Myocyte (in vitro differentiated cells): ENCODE results near the gene ASB4. TPM values are rescaled to one million over a fixed set of nuclear protein-coding genes. Genes with fewer than 3 reads are reported as not detected.
"Not testable (repeated sequence)": the region's sequence is repeated elsewhere in the genome, so short reads cannot be mapped to it uniquely, and the experiment has no call there.

Source experiments
- DNase-seq: peaks from one replicate; pipeline ENCODE4 v3.0.0-alpha.2; 2012; ENCODE audit warnings: low read depth
- polyA plus RNA-seq: library from polyadenylated mRNA; unstranded; fragments of >200 nt; gene quantifications from one replicate; pipeline ENCODE4 v1.2.1, GENCODE V29; 2012; ENCODE audit warnings: missing spikeins
- total RNA-seq: library from RNA; depleted of rRNA; stranded (reverse); fragments of >200 nt; gene quantifications from 2 replicates; pipeline ENCODE4 v1.2.3, GENCODE V29; 2014

Gene ASB4
- total RNA-seq: 0.35 TPM in 1 of 2 replicates, not detected in the other
- 0.24 TPM for polyA plus RNA-seq

- no peak for DNase-seq
Observed at GRCh38 chr7:95485391-95486123, at the start of gene ASB4. Gene ASB4 (plus strand): TSS chr7:95485943. CDS start chr7:95485972, 29 bp downstream.

- DNase-seq: no peak
Observed at GRCh38 chr7:95436407-95436806, 49.3 kb upstream of the ASB4 start.

GRCh38 chr7:95440394-95441038, 45.2 kb upstream of the ASB4 start:
- DNase-seq: no peak

DNA sequence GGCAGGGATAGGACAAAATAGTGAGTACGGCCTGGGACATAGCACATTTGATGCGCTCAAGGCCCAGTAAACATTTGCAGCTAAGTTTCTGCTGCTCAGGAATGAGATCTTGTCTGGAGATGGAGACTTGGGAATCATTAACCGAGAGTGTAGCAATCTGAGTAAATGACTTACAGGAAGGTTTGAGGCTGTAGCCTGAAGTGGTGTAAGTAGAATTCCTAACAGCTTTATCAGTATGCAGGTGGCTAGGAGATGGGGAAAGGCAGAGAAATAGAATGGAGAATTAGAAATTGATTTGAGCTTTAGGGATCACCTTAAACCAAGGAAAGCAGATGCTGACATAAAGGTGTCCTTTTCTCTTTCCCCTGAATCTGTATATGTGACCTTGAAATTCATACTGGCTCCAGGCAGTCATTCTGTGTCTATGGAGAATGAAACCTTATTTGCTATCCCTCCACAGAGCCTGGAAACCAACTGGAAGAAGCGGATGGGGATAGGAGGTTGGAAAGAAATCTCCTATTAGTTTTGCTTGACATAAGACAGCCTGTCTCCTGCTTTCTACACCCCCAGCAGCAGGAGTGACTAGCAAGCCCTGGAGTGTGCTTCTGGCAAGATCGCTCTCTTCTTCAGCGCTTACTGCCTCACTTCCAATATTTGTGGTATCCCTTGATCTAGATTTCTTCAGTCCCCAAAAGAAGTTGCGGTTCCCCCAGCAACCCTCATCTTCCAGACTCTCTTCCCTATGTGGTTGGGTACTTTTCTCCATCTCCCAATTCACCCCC, 44.5 kb upstream of the ASB4 start:
- DNase-seq: no peak

DNA sequence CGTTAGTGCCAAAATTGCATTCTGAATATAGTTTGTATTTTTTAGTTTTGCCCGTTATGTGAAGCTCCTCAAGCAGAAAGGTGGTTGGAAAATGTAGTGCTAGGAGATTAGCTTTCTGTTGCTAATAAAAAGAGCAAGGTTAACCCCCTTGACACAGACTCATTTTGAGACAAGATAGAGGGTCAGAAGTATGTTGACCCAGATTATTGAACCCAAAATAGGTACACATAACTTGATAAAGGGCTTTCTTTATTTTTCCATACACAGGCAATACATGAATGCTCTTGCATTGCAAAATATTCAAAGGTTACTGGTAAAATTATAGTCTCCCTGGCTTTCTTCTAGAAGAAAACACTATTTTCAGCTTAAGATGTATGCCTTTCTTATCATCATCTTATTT, 40.9 kb upstream of the ASB4 start:
- DNase-seq: no peak

DNA sequence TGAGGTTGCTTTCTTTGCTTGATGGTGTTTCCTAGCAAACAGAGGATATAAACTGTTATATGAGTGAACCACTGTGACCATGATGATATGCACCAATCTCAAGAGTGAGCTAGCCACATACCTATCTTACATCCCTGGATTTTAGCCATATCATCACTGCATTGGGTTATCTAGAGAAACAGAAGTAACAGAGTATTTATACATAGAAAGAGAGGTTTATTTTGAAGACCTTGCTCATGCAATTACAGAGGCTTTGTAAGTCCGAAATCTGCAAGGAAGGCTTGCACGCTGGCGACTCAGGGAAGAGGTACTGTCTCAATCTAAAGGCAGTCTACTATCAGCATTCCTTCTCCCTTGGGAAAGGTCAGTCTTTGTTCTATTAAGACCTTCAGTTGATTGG, 39.1 kb upstream of the ASB4 start:
- no peak for DNase-seq

GRCh38 chr7:95454438-95455045, 31.2 kb upstream of the ASB4 start:
- DNase-seq: no peak

DNA sequence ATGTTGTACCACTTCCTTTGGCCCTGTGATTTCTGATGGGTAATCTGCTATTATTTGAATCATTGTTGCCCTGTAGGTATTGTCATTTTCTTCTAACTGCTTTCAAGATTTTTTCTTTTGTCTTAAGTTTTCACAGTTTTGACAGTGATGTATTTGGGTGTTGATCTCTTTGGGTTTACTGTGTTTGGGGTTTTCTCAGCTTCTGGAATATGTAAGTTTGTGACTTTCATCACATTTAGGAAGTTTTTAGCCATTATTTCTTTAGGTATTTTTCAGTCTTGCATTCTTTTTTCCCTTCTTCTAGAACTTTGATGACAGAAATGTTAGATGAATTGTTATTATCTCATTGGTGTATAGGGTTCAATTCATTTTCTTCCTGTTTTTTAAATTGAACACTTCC, 27.8 kb upstream of the ASB4 start:
- no peak for DNase-seq

DNA sequence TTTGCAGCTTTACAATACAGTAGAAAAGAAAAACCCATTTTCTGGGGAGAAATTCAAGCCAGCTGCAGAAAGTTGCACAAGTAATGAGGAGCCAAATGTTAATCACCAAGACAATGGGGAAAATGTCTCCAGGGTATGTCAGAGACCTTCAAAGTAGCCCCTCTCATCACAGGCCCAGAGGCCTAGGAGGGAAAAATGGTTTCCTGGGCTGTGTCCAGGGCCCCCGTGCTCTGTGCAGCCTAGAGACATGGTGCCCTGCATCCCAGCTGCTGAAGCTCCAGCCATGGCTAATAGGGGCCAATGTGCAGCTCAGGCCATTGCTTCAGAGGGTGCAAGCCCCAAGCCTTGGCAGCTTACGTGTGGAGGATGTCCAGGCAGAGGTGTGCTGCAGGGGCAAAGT, 25.1 kb upstream of the ASB4 start:
- not testable (repeated sequence) for DNase-seq

DNA sequence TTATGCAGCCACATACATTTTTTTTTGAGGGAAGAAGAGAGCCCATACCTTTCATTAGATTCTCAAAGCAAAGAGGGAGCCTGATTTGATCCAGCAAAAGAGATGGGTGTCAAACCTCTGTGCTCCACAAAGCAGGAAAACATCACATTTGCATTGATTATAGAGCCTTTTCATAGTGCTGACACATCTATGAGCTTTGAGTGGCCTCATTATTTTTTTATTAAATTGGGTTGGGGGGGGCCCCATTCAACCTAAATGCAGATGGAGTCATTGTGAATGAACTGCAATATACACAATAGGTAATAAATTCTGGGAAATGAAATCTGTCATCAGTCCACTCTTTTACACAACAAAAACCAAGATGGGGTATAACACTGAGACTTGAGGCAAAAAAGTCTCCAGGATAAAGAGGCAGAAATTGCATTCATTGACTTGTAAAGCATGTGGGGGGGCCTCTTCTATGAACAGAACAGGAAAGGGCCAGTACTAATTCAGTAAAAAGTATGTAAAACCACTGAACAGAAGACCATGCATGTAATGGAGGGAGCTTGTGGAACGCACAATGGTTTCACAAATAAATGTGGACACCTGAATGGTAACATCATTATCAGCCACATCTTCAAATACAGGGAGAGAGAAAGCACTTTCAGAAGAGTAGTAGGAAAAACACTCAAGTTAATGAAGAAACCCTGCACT, 17.7 kb upstream of the ASB4 start:
- no peak for DNase-seq

DNA sequence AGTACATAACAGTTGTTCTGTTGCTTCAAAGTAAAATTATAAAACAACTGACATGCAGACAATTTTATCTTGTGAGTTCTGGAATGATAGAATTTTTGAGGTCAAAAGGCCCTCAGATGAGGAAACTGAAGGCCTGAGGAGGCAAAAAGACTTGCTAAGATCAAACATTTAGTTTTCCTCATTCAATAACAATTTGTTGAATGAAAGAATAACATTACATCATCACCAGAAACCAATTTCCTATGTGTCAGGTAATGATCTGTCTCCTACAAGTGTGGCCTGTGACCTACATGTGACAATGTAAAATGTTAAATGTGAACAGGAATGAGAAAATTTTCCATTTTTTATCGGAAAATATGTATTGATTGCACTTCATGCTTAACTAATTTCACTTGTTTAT, 16.6 kb upstream of the ASB4 start:
- DNase-seq: no peak

- no peak for DNase-seq
Observed at GRCh38 chr7:95469848-95470247, 15.9 kb upstream of the ASB4 start.

DNA sequence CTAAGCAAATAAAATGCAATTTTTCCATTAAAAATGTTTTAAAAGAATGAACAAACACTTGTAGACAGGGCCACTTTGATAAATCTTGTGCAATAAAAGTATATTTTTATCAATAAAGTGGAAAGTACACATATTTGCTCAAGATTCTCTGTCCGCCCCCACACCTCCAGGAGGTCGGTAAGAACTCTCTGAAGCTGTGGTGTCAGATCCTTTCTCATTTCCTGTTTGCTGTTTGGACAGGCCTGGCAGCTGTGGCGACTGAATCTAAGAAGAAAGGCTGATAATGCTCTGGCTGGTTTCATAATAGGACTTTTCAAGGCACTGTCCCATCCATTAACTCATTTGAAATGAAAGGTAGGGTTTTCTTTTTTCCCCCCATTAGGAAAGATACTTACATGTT, 15.3 kb upstream of the ASB4 start:
- DNase-seq: peak; percentile 72

DNA sequence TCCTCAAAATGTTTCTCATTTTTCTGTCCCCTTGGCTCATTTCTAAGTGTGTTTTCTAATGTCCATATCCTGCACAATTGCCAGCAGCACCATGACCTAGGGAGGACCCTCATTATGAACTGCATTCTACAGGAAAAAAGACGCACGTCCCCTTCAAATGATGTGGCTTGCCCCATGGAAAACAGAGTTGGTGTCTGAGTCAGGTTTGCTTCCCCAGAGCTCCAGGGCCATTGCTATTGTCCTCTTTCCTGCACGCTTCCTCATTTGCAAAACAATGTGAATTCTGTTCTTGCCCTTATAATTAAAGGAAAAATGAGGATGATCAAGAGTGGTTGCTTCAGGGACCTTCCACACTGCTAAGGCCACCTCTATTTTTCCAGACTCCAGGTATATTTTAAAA, 14.7 kb upstream of the ASB4 start:
- no peak for DNase-seq

DNA sequence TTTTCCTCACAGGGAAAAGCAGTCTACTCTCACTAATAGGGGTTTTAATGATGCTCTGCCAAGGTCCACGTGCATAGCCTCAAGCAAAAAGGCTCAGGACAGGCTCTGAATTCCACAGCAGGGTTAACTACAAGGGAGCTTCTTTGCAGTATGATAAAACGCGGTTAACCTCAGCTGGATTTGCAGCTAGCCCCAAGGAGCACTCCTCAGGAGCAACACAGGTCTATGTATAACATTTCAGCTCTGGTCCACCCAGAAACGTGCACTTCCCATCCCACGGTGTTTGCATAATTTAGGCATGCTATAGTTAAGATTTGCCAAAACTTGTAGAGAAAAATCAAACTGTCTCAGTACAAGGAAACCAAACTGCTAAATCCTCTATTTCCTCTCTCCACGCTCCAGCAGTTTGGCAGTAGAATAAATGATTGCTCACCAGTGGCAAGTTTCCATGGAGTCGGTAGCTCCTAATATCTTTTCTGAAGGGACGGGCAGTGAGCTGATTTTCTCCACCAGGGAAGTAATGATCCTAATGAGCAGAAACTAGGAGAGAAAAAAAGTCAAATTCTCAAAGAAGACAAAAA, 13.1 kb upstream of the ASB4 start:
- peak; percentile 64 for DNase-seq

GRCh38 chr7:95473276-95473985, 12.3 kb upstream of the ASB4 start:
- peak; percentile 64 for DNase-seq

DNA sequence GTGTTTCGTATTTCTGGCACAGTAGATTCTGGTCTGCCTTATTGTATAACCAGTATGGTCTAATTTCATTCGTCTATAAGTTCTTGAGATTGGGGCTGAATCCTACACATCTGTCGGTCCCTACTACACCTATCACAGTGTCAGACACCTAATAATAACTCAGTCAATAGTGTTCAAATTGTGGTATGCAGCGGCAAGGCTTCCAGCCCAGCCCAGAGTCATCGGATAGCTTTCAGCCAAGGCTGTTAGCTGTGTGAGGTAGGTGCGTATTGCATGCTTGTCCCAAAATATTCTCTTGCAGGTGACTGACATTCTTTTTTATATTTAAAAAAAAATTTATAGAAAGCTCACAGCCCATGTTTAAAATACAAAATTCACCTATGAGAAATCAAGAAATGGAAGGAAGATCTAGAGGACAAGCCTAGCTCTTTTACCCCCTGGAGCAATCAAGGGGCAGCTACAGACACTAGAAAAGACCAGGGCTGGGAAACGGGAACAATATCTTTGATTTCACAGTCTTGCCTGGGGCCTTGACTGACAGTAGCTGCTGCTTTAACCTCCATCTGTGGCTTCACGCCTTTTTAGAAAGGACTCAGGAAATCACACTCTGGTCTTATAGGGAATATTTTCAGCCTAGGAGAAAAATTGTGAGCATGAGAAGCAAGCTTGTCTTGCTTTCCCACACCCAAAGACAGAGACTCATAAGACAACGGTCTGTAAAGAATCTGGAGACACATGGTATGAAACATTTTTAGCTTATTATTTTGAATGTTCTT, 9.5 kb upstream of the ASB4 start:
- peak; percentile 90 for DNase-seq

DNA sequence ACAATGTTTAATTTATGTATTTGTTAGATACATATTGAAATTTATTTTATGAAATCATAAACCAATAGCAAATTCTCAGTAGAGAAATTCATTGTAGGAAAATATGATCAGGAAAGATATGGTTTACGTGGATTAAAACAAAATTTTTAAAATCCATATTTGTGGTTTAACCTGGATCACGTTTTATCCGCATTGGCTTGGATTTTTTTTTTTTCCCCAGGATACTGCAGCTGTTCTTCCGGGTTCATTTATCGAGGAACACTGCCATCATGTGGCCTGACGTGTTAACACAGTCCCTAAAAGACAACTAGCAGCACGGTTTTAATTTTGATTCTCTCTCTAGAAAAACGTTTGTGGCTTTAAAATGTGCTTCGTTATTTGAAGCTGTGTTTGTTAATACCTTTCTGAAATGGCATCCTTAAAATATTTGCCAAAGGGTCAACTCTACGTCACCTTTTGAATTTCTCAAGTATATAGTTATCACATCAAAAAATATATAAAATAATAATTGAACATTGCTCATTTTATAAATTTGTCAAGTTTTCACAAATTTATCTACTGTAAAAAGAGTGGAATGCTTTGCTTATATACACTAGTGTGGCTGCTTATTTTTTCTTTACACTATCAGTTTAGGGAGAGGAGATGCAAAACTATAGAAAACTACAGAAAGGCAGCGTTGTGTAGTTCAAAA, 8.7 kb upstream of the ASB4 start:
- peak; percentile 91 for DNase-seq
